ENCODE results near the gene BPIFA2. TPM values are rescaled to one million over a fixed set of nuclear protein-coding genes. Genes with fewer than 3 reads are reported as not detected.
"Not testable (repeated sequence)": the region's sequence is repeated elsewhere in the genome, so short reads cannot be mapped to it uniquely, and the experiment has no call there.

Gene BPIFA2
- total RNA-seq, 3 donors from 2014 or later: not detected

DNA sequence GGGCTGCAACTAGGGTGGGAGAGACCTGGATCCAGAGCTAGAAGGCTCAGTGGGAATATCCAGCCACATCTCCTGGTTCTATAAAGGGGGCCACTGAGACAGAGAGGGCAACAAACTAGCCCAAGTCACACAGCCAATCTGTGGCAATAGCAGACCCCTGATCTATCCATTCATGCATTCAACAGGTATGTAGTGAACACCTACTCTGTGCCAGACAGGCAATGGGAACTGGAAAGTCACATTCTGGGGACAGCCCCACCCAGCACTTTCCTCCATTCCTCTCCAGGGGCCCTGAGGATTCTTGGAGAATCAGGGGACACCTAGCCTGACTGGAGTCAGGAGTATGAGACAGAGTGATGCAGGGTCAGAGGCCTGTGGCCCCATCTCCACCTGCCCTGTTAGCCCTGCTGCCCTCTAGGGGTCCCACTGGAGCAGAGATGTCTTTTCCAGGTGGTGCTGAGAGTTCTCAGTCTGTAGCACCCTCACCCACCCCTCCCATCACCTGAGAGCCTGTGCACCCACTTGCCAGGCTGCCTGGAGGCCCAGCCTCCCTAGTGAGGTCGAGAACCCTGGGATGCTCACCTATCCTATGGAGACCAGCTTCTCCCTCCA lies 13.6 kb downstream of the BPIFA2 start:
- H3K4me1 ChIP-seq (ENCODE audit: low read depth): no peaks in the 10 kb centered on the region
- no peak for DNase-seq
- H3K9me3 ChIP-seq: no peaks in the 10 kb centered on the region
- H3K4me3 ChIP-seq: no peak overlapping the region
- ATAC-seq: no peak
- H3K36me3 ChIP-seq (ENCODE audit: low read depth): no peaks in the 10 kb centered on the region
- intact Hi-C loops (cut with DNase I, micrococcal nuclease): no loop called here
- TF ChIP-seq, protein P1, sequence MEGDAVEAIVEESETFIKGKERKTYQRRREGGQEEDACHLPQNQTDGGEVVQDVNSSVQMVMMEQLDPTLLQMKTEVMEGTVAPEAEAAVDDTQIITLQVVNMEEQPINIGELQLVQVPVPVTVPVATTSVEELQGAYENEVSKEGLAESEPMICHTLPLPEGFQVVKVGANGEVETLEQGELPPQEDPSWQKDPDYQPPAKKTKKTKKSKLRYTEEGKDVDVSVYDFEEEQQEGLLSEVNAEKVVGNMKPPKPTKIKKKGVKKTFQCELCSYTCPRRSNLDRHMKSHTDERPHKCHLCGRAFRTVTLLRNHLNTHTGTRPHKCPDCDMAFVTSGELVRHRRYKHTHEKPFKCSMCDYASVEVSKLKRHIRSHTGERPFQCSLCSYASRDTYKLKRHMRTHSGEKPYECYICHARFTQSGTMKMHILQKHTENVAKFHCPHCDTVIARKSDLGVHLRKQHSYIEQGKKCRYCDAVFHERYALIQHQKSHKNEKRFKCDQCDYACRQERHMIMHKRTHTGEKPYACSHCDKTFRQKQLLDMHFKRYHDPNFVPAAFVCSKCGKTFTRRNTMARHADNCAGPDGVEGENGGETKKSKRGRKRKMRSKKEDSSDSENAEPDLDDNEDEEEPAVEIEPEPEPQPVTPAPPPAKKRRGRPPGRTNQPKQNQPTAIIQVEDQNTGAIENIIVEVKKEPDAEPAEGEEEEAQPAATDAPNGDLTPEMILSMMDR (IDR thresholded peaks at IDR 0.05): no peak

DNA sequence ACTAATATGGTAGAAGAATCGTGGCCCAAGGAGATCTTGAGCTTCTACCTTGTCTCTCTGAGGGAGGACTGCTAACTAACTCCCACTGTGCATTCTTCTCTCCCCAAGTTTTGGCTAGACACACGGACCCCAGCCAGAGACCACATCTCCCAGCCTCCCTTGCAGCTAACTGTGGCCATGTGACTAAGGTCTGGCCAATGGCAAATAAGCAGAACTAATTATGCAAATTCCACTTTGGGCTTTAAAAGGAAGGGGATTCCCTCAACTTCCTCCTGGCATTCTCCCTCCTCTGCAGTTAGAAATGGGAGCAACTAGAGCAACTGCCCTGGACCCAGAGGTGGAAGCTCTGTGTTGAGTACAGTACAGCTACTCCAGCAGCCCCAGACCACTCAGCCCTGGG lies 15.4 kb downstream of the BPIFA2 start:
- DNase-seq (no peak), ATAC-seq (no peak)
- intact Hi-C loops (cut with DNase I, micrococcal nuclease): no loop called here
- TF ChIP-seq, protein P1 (IDR thresholded peaks at IDR 0.05): no peak
- H3K36me3 ChIP-seq (ENCODE audit: low read depth): no peaks in the 10 kb centered on the region
- H3K4me3 ChIP-seq: no peak overlapping the region
- no peaks in the 10 kb centered on the region for H3K9me3 ChIP-seq
- no peaks in the 10 kb centered on the region for H3K4me1 ChIP-seq (ENCODE audit: low read depth)

- intact Hi-C loops (cut with DNase I, micrococcal nuclease); H3K4me3 ChIP-seq; H3K9me3 ChIP-seq; H3K4me1 ChIP-seq (ENCODE audit: low read depth); ATAC-seq; DNase-seq; H3K36me3 ChIP-seq (ENCODE audit: low read depth): not testable (repeated sequence)
These were observed 17.2 kb downstream of the BPIFA2 start for GRCh38 chr20:33185031-33185590.

DNA sequence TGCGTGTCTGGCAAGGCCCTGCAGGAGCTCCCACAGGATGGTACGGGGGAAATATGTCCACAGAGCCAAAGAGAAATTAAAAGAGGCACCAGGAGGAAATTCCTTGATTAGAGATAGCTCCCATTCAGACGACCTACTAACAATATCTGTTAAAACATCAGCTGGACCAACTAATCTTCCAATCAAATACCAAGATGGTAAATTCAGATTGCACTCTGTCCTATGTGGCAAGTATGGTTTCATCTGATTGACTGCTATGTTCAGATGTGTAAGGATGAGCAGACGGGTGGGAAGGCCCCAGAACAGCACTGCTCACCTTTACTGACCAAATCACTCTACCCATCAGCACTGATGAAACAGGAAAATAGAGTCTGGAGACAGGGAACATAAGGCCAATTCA lies 19.5 kb downstream of the BPIFA2 start:
- Histone ChIP-seq H3K9me3 (no peaks in the 10 kb centered on the region), H3K4me3 (no peak overlapping the region), H3K36me3 (ENCODE audit: low read depth) (no peaks in the 10 kb centered on the region), H3K4me1 (ENCODE audit: low read depth) (no peaks in the 10 kb centered on the region)
- no peak for ATAC-seq
- TF ChIP-seq, protein P1 (IDR thresholded peaks at IDR 0.05): no peak
- intact Hi-C loops (cut with DNase I, micrococcal nuclease): no loop called here
- DNase-seq: no peak

DNA sequence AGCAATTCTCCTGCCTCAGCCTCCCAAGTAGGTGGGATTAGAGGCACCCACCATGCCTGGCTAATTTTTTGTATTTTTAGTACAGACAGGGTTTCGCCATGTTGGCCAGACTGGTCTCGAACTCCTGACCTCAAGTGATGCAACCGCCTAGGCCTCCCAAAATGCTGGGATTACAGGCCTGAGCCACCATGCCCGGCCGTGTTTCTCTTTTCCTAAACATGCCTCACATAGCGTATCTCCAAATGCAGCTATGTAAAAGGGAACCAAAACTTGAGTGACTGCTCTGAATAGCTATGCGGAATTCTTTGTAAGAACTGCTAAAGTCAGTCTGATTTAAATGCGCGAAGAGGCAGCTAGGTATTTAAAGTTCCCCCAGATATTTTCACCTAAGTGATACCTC lies 20.5 kb downstream of the BPIFA2 start:
- ATAC-seq: no peak
- Histone ChIP-seq H3K36me3 (ENCODE audit: low read depth) (no peaks in the 10 kb centered on the region), H3K9me3 (no peaks in the 10 kb centered on the region), H3K4me1 (ENCODE audit: low read depth) (no peaks in the 10 kb centered on the region), H3K4me3 (no peak overlapping the region)
- TF ChIP-seq, protein P1 (IDR thresholded peaks at IDR 0.05): no peak
- DNase-seq: no peak
- intact Hi-C loops (cut with DNase I, micrococcal nuclease): no loop called here

GRCh38 chr20:33191484-33191883 lies 23.5 kb downstream of the BPIFA2 start:
- no peaks in the 10 kb centered on the region for H3K4me1 ChIP-seq (ENCODE audit: low read depth)
- H3K36me3 ChIP-seq (ENCODE audit: low read depth): no peaks in the 10 kb centered on the region
- no peaks in the 10 kb centered on the region for H3K9me3 ChIP-seq
- no peak overlapping the region for H3K4me3 ChIP-seq
- DNase-seq: no peak
- TF ChIP-seq, protein P1 (IDR thresholded peaks at IDR 0.05): no peak
- ATAC-seq: no peak
- intact Hi-C loops (cut with DNase I, micrococcal nuclease): no loop called here

Data from mucosa of descending colon (tissue), 3 donors.